T-cell (primary cell): ENCODE measurements around the gene ZFP69. TPM values are rescaled to one million over a fixed set of nuclear protein-coding genes. Genes with fewer than 3 reads are reported as not detected.

Experiments used
- ATAC-seq, 4 experiments: fragments of 200-7000 bp in 3 of 4; fragments of 150-1000 bp in 1 of 4; cut with Tn5 transposase; replicated peaks in 1 of 4; 1 replicate in 3 of 4; 2 replicates in 1 of 4; pipeline ENCODE4 v1.10.0; 2021; ENCODE audit warnings: moderate library complexity in 3 of 4, mild to moderate bottlenecking in 2 of 4, moderate number of reproducible peaks in 1 of 4
- CTCF ChIA-PET, 2 donors: fragments of 300-600 bp; sonication (Branson Sonifier 250); formaldehyde crosslinking; loops; one replicate each; lab custom pipeline; 2022; ENCODE audit warnings: antibody characterized with exemption in 2 of 2; lab: Charles Lee
- POLR2A ChIA-PET, 2 donors: fragments of 300-600 bp; sonication (Branson Sonifier 250); formaldehyde crosslinking; loops; one replicate each; lab custom pipeline; 2022; ENCODE audit warnings: antibody characterized with exemption in 2 of 2; lab: Charles Lee
- DNase-seq, 35 experiments: peaks; one replicate each; pipeline versions ENCODE4 v3.0.0 to v3.0.0-alpha.2; 2013 to 2023
- H3K27ac ChIP-seq: one replicate; pipeline ENCODE4 v1.5.1; 2013; ENCODE audit warnings: low read length
- H3K27me3 ChIP-seq, 2 experiments: replicated peaks in 1 of 2; 1 replicate in 1 of 2; 2 replicates in 1 of 2; pipeline versions ENCODE4 v1.6.1 to v1.7.0; 2013; ENCODE audit warnings: low read length in 1 of 2, mixed read lengths in 1 of 2; ENCODE audit not compliant: control insufficient read depth in 2 of 2, insufficient read depth in 2 of 2; ENCODE audit errors: extremely low read depth in 1 of 2
- H3K36me3 ChIP-seq, 2 donors: 1 replicate in 1 of 2; 2 replicates in 1 of 2; pipeline versions ENCODE4 v1.6.1 to v1.7.0; 2013; ENCODE audit warnings: low read length in 1 of 2; ENCODE audit not compliant: control insufficient read depth in 2 of 2, insufficient read depth in 1 of 2; ENCODE audit errors: extremely low read depth in 1 of 2
- H3K4me1 ChIP-seq, 2 experiments: 1 replicate in 1 of 2; 2 replicates in 1 of 2; pipeline versions ENCODE4 v1.6.1 to v1.7.0; 2013; ENCODE audit warnings: low read length in 2 of 2, mixed read lengths in 1 of 2; ENCODE audit not compliant: insufficient read depth in 2 of 2, control insufficient read depth in 1 of 2; ENCODE audit errors: extremely low read depth in 1 of 2
- H3K4me3 ChIP-seq, 2 donors: 1 replicate in 1 of 2; 2 replicates in 1 of 2; pipeline versions ENCODE4 v1.5.1 to v1.7.0; 2013; ENCODE audit warnings: mild to moderate bottlenecking in 2 of 2, low read length in 1 of 2, moderate library complexity in 1 of 2; ENCODE audit not compliant: control insufficient read depth in 1 of 2; ENCODE audit errors: extremely low read depth in 1 of 2
- H3K9me3 ChIP-seq: 2 replicates; pipeline ENCODE4 v1.7.0; 2013
- H3K27ac Mint-ChIP-seq, 2 donors: one replicate each; pipeline ENCODE4 v1.8.0; 2020 to 2021; ENCODE audit warnings: mild to moderate bottlenecking in 2 of 2, mixed read lengths in 2 of 2
- H3K27me3 Mint-ChIP-seq, 2 donors: one replicate each; pipeline ENCODE4 v1.8.0; 2021 to 2022; ENCODE audit warnings: mixed read lengths in 2 of 2
- H3K36me3 Mint-ChIP-seq: one replicate; pipeline ENCODE4 v1.8.0; 2021; ENCODE audit warnings: mixed read lengths
- H3K4me1 Mint-ChIP-seq, 3 donors: one replicate each; pipeline ENCODE4 v1.8.0; 2020 to 2022; ENCODE audit warnings: mixed read lengths in 3 of 3, mild to moderate bottlenecking in 1 of 3
- H3K4me3 Mint-ChIP-seq, 3 donors: one replicate each; pipeline ENCODE4 v1.8.0; 2020 to 2022; ENCODE audit warnings: mild to moderate bottlenecking in 3 of 3, mixed read lengths in 3 of 3, moderate library complexity in 3 of 3
- H3K9me3 Mint-ChIP-seq, 3 donors: one replicate each; pipeline ENCODE4 v1.8.0; 2020 to 2022; ENCODE audit warnings: mixed read lengths in 3 of 3
- WGBS: methylation state at CpG from one replicate; pipeline ENCODE4 v1.1.5; 2013; ENCODE audit warnings: missing lambda C conversion rate; ENCODE audit not compliant: insufficient coverage; 5-methylcytosine and 5-hydroxymethylcytosine counted together
- total RNA-seq, 35 experiments: library from RNA in 6 of 35; stranded (reverse) in 6 of 35; fragments of 120-200 nt in 1 of 35; gene quantifications; one replicate each; pipeline versions ENCODE4 v1.2.1 to v1.2.4 and lab custom pipeline; 2013 to 2026

ZFP69 gene
- total RNA-seq, 5 donors from 2014 or later (not counting 1 experiment from before 2014, with no cell fraction given) = 3.9 to 4.5 (median 4.1) TPM

DNA sequence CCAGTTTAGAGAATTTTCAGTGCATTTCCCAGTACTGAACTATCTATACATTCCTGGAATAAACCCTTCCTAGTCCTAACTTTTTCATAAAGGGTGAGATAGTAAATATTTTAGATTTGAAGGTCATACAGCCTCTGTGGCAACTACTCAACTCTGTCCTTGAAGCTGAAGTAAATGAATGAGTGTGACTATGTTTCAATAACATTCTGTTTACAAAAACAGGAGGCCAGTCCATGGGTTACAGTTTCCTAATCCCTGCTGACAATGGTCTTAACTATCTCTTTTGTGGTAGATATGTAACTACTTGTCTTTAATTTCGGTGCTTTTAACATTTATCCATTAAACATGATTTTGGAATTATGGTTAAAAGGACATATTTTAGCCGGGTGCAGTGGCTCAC lies 58.6 kb downstream of the ZFP69 start:
- no CpG with 5 or more reads among the region's 2 CpGs for WGBS
- H3K27me3 Mint-ChIP-seq = no peaks in the 10 kb centered on the region
- Histone ChIP-seq H3K9me3 (no peaks in the 10 kb centered on the region), H3K4me3 (no peak overlapping the region), H3K36me3 (peaks cover 0 to 3% of the 10 kb centered on the region in 2 donors), H3K27me3 (no peaks in the 10 kb centered on the region), H3K27ac (no peak overlapping the region), H3K4me1 (peaks cover 7 to 11% of the 10 kb centered on the region in 2 experiments)
- peaks cover 37% of the 10 kb centered on the region for H3K36me3 Mint-ChIP-seq
- ATAC-seq (no peak), DNase-seq (no peak)
- POLR2A ChIA-PET = no interaction called here
- CTCF ChIA-PET = no interaction called here
- H3K9me3 Mint-ChIP-seq = no peaks in the 10 kb centered on the region
- no peak overlapping the region for H3K27ac Mint-ChIP-seq
- H3K4me1 Mint-ChIP-seq = peaks cover 24 to 25% (median 25%) of the 10 kb centered on the region in 3 donors
- H3K4me3 Mint-ChIP-seq = no peak overlapping the region

GRCh38 chr1:40539338-40539737 lies 62.2 kb downstream of the ZFP69 start:
- DNase-seq (no peak), ATAC-seq (no peak)
- Mint-ChIP-seq H3K9me3 (no peaks in the 10 kb centered on the region), H3K27ac (no peak overlapping the region), H3K4me1 (no peaks in the 10 kb centered on the region), H3K27me3 (no peaks in the 10 kb centered on the region), H3K4me3 (no peak overlapping the region), H3K36me3 (peaks cover 61% of the 10 kb centered on the region)
- Histone ChIP-seq H3K9me3 (no peaks in the 10 kb centered on the region), H3K4me3 (no peak overlapping the region), H3K4me1 (no peaks in the 10 kb centered on the region), H3K36me3 (peaks cover 0 to 17% of the 10 kb centered on the region in 2 donors), H3K27ac (no peak overlapping the region), H3K27me3 (no peaks in the 10 kb centered on the region)
- ChIA-PET POLR2A (no interaction called here), CTCF (no interaction called here)
- WGBS = no CpG with 5 or more reads among the region's 7 CpGs

Other genes with a start within 250 kb of the ZFP69 start
- not detected for gene TMCO2, start 229.4 kb upstream of the ZFP69 start, total RNA-seq
- gene ZMPSTE24, start 219.1 kb upstream of the ZFP69 start, total RNA-seq = 10 to 100 TPM; 12.4 to 16.9 (median 15.2) TPM
- 1 to 10 TPM; 3.5 to 4.6 (median 3.8) TPM for gene COL9A2, start 160.0 kb upstream of the ZFP69 start, total RNA-seq
- 100 to 1,000 TPM; 120 to 254 (median 123) TPM for gene SMAP2, start 103.6 kb upstream of the ZFP69 start, total RNA-seq
- 10 to 100 TPM in 2 of 5 donors, 1 to 10 TPM in 3; 3.1 to 12.5 (median 7.5) TPM for gene ZFP69B, start 26.8 kb upstream of the ZFP69 start, total RNA-seq
- gene EXO5, start 31.5 kb downstream of the ZFP69 start, total RNA-seq = 10 to 100 TPM in 4 of 5 donors, 1 to 10 TPM in 1; 6.9 to 12.1 (median 10.6) TPM
- gene ZNF684, start 54.3 kb downstream of the ZFP69 start, total RNA-seq = 1 to 10 TPM; 2.4 to 6.0 (median 4.5) TPM
- 1 to 10 TPM; 1.8 to 3.0 (median 2.3) TPM for gene RIMS3, start 188.4 kb downstream of the ZFP69 start, total RNA-seq
- 10 to 100 TPM; 50.1 to 60.4 (median 52.9) TPM for gene NFYC, start 214.4 kb downstream of the ZFP69 start, total RNA-seq